GM19099 (cell line): ENCODE results near the gene CNTN3.

Experiments used
- POLR2A ChIP-seq: IDR thresholded peaks from 3 replicates; pipeline ENCODE4 v1.6.1; 2011; ENCODE audit warnings: low read depth; ENCODE audit not compliant: insufficient read length; ENCODE audit errors: extremely low read depth

Gene CNTN3

GRCh38 chr3:74621581-74621980 is 7.1 kb upstream of the CNTN3 start:
- TF ChIP-seq POLR2A: no peak

- TF ChIP-seq POLR2A: no peak
Observed at GRCh38 chr3:74617776-74618175, 3.3 kb upstream of the CNTN3 start.

GRCh38 chr3:74613521-74614106 is 845 bp downstream of the CNTN3 start:
- no peak for TF ChIP-seq POLR2A

GRCh38 chr3:74613060-74613459 is 1.4 kb downstream of the CNTN3 start:
- no peak for TF ChIP-seq POLR2A

- no peak for TF ChIP-seq POLR2A
Observed at GRCh38 chr3:74611206-74611605, 3.3 kb downstream of the CNTN3 start.

- no peak for TF ChIP-seq POLR2A
Observed at GRCh38 chr3:74607803-74608202, 6.7 kb downstream of the CNTN3 start.

GRCh38 chr3:74606996-74607395 is 7.5 kb downstream of the CNTN3 start:
- TF ChIP-seq POLR2A: no peak

GRCh38 chr3:74605437-74605836 is 9.0 kb downstream of the CNTN3 start:
- TF ChIP-seq POLR2A: no peak

GRCh38 chr3:74603292-74603691 is 11.2 kb downstream of the CNTN3 start:
- TF ChIP-seq POLR2A: no peak

GRCh38 chr3:74602471-74602870 is 12.0 kb downstream of the CNTN3 start:
- no peak for TF ChIP-seq POLR2A

GRCh38 chr3:74601793-74602192 is 12.7 kb downstream of the CNTN3 start:
- TF ChIP-seq POLR2A: no peak

GRCh38 chr3:74599564-74599963 is 14.9 kb downstream of the CNTN3 start:
- no peak for TF ChIP-seq POLR2A

GRCh38 chr3:74593152-74593551 is 21.3 kb downstream of the CNTN3 start:
- TF ChIP-seq POLR2A: no peak

- no peak for TF ChIP-seq POLR2A
Observed at GRCh38 chr3:74592359-74592758, 22.1 kb downstream of the CNTN3 start.

- no peak for TF ChIP-seq POLR2A
Observed at GRCh38 chr3:74591946-74592345, 22.5 kb downstream of the CNTN3 start.

- TF ChIP-seq POLR2A: no peak
Observed at GRCh38 chr3:74591342-74591741, 23.1 kb downstream of the CNTN3 start.

GRCh38 chr3:74590620-74591262 is 23.7 kb downstream of the CNTN3 start:
- TF ChIP-seq POLR2A: no peak
